ENCODE data around the gene BARHL2. TPM values are rescaled to one million over a fixed set of nuclear protein-coding genes. Genes with fewer than 3 reads are reported as not detected.
A peak's percentile ranks its signal among the peaks of the same experiment; 100 is the strongest.

The BARHL2 gene
- total and polyA plus RNA-seq, 2 experiments from 2014 or later, result not detected

- no peaks in the 10 kb centered on the region for H3K36me3 ChIP-seq (replicated peaks; ENCODE audit: insufficient read depth, low read depth)
- no peaks in the 10 kb centered on the region for H4K20me1 ChIP-seq (ENCODE audit: insufficient read depth, poor library complexity, severe bottlenecking)
- H3K27me3 ChIP-seq, result peaks cover 95% of the 10 kb centered on the region
- H3K4me1 ChIP-seq (ENCODE audit: insufficient read depth), result peaks cover 20% of the 10 kb centered on the region
- no peak overlapping the region for H3K4me3 ChIP-seq
- DNase-seq (ENCODE audit: low spot score), result no peak
- no peak overlapping the region for H3K27ac ChIP-seq
- H3K4me2 ChIP-seq, result peak overlapping the region; percentile 94
- no peaks in the 10 kb centered on the region for H3K9me3 ChIP-seq (ENCODE audit: low read depth)
- no peak for TF ChIP-seq EZH2phosphoT487 (IDR thresholded peaks at IDR 0.05; ENCODE audit: low read depth, severe bottlenecking, unreplicated experiment)
- TF ChIP-seq EZH2 (IDR thresholded peaks at IDR 0.05; ENCODE audit: borderline replicate concordance), result no peak
- TF ChIP-seq CTCF (IDR thresholded peaks at IDR 0.05; ENCODE audit: poor library complexity), result no peak
- no peaks in the 10 kb centered on the region for H3K79me2 ChIP-seq
- H2AFZ ChIP-seq, result no peak overlapping the region
- 3% methylated on average over 15 of the region's 15 CpGs for WGBS (ENCODE audit: low lambda C conversion rate, missing lambda C conversion rate)
- H3K9me2 ChIP-seq (replicated peaks; ENCODE audit: insufficient read depth), result no peaks in the 10 kb centered on the region
Measured at GRCh38 chr1:90716243-90716551, 905 bp downstream of the BARHL2 start.

GRCh38 chr1:90715309-90715708 lies 1.8 kb downstream of the BARHL2 start:
- Histone ChIP-seq H3K79me2 (no peaks in the 10 kb centered on the region), H3K27ac (no peak overlapping the region), H3K4me2 (no peak overlapping the region), H3K36me3 (replicated peaks; ENCODE audit: insufficient read depth, low read depth) (no peaks in the 10 kb centered on the region), H2AFZ (no peak overlapping the region), H3K4me1 (ENCODE audit: insufficient read depth) (peaks cover 20% of the 10 kb centered on the region), H4K20me1 (ENCODE audit: insufficient read depth, poor library complexity, severe bottlenecking) (no peaks in the 10 kb centered on the region), H3K9me2 (replicated peaks; ENCODE audit: insufficient read depth) (no peaks in the 10 kb centered on the region), H3K4me3 (no peak overlapping the region), H3K27me3 (peaks cover 95% of the 10 kb centered on the region), H3K9me3 (ENCODE audit: low read depth) (no peaks in the 10 kb centered on the region)
- DNase-seq (ENCODE audit: low spot score), result no peak
- 15% methylated on average over 5 of the region's 5 CpGs for WGBS (ENCODE audit: low lambda C conversion rate, missing lambda C conversion rate)
- TF ChIP-seq CTCF (IDR thresholded peaks at IDR 0.05; ENCODE audit: poor library complexity) (no peak), EZH2 (IDR thresholded peaks at IDR 0.05; ENCODE audit: borderline replicate concordance) (no peak), EZH2phosphoT487 (IDR thresholded peaks at IDR 0.05; ENCODE audit: low read depth, severe bottlenecking, unreplicated experiment) (no peak)

- Histone ChIP-seq H3K4me2 (no peak overlapping the region), H3K9me3 (ENCODE audit: low read depth) (no peaks in the 10 kb centered on the region), H3K9me2 (replicated peaks; ENCODE audit: insufficient read depth) (no peaks in the 10 kb centered on the region), H3K4me3 (no peak overlapping the region), H3K79me2 (no peaks in the 10 kb centered on the region), H3K27me3 (peaks cover 95% of the 10 kb centered on the region), H3K4me1 (ENCODE audit: insufficient read depth) (peaks cover 20% of the 10 kb centered on the region), H3K27ac (no peak overlapping the region), H3K36me3 (replicated peaks; ENCODE audit: insufficient read depth, low read depth) (no peaks in the 10 kb centered on the region), H2AFZ (no peak overlapping the region), H4K20me1 (ENCODE audit: insufficient read depth, poor library complexity, severe bottlenecking) (no peaks in the 10 kb centered on the region)
- TF ChIP-seq EZH2phosphoT487 (IDR thresholded peaks at IDR 0.05; ENCODE audit: low read depth, severe bottlenecking, unreplicated experiment) (no peak), CTCF (IDR thresholded peaks at IDR 0.05; ENCODE audit: poor library complexity) (no peak), EZH2 (IDR thresholded peaks at IDR 0.05; ENCODE audit: borderline replicate concordance) (no peak)
- DNase-seq (ENCODE audit: low spot score), result no peak
- WGBS (ENCODE audit: low lambda C conversion rate, missing lambda C conversion rate), result 6% methylated on average over 14 of the region's 14 CpGs
Measured at GRCh38 chr1:90714521-90714951, 2.6 kb downstream of the BARHL2 start.

Measured in hepatocyte (in vitro differentiated cells).